HuH-7 (cell line): ENCODE data around the gene CORO2A.
"Not testable (repeated sequence)": the region's sequence is repeated elsewhere in the genome, so short reads cannot be mapped to it uniquely, and the experiment has no call there.

Experiments
- DNase-seq: peaks from one replicate; pipeline ENCODE4 v3.0.0; 2011; ENCODE audit warnings: low spot score

CORO2A gene

GRCh38 chr9:98084396-98084795 is 108.0 kb downstream of the CORO2A start:
- no peak for DNase-seq

GRCh38 chr9:98083566-98084183 is 108.8 kb downstream of the CORO2A start:
- DNase-seq: no peak

- no peak for DNase-seq
These were observed 109.4 kb downstream of the CORO2A start for GRCh38 chr9:98083061-98083501.

- no peak for DNase-seq
These were observed 110.8 kb downstream of the CORO2A start for GRCh38 chr9:98081477-98082219.

GRCh38 chr9:98080780-98081179 is 111.7 kb downstream of the CORO2A start:
- no peak for DNase-seq

GRCh38 chr9:98080326-98080725 is 112.1 kb downstream of the CORO2A start:
- DNase-seq: no peak

- no peak for DNase-seq
These were observed 113.5 kb downstream of the CORO2A start for GRCh38 chr9:98078895-98079294.

GRCh38 chr9:98076514-98076890 is 115.9 kb downstream of the CORO2A start:
- DNase-seq: not testable (repeated sequence)

GRCh38 chr9:98075332-98075805 is 117.1 kb downstream of the CORO2A start:
- no peak for DNase-seq

- DNase-seq: peak; percentile 76
These were observed 118.1 kb downstream of the CORO2A start for GRCh38 chr9:98074115-98074990.

GRCh38 chr9:98071737-98072136 is 120.7 kb downstream of the CORO2A start:
- DNase-seq: no peak
